SK-N-SH (cell line): ENCODE measurements around the gene EEF2K. TPM values are rescaled to one million over a fixed set of nuclear protein-coding genes. Genes with fewer than 3 reads are reported as not detected.

Experiments
- CTCF ChIA-PET: fragments of 300-600, 350-600 bp; formaldehyde crosslinking; extraction: SDS; loops from one replicate; lab custom pipeline; 2021; lab: Yijun Ruan, JAX
- POLR2A ChIA-PET: fragments of 350-600 bp; sonication (Branson Sonifier 250); formaldehyde crosslinking; extraction: SDS; loops from one replicate; lab custom pipeline; 2020; ENCODE audit warnings: antibody characterized with exemption, inconsistent platforms; lab: Yijun Ruan, JAX
- DNase-seq: peaks from one replicate; pipeline ENCODE4 v3.0.0; 2012
- H2AFZ ChIP-seq: fragments of 200-600 bp; sonication (generic); 2 replicates; pipeline ENCODE4 v1.8.1; 2016; ENCODE audit warnings: antibody characterized with exemption, mild to moderate bottlenecking, low read depth
- H3F3A ChIP-seq: fragments of 200-600 bp; sonication (generic); replicated peaks from 2 replicates; pipeline ENCODE3; 2016; ENCODE audit warnings: antibody characterized with exemption, mild to moderate bottlenecking; ENCODE audit not compliant: insufficient read depth
- H3K27ac ChIP-seq, 2 experiments: fragments of 200-500 bp in 1 of 2; fragments of 200-600 bp in 1 of 2; sonication (Bioruptor generic) in 1 of 2; sonication (generic), shearing (Covaris generic) in 1 of 2; 2 replicates each; pipeline versions ENCODE4 v1.5.1 to v1.6.1; 2014 to 2016; ENCODE audit warnings: low read depth in 2 of 2, inconsistent platforms in 1 of 2, low read length in 1 of 2, mild to moderate bottlenecking in 1 of 2, mixed read lengths in 1 of 2
- H3K27me3 ChIP-seq: fragments of 200-600 bp; sonication (generic), shearing (Covaris generic); 2 replicates; pipeline ENCODE4 v1.6.1; 2016; ENCODE audit warnings: mixed run types; ENCODE audit not compliant: insufficient read depth
- H3K36me3 ChIP-seq, 2 experiments: fragments of 200-500 bp in 1 of 2; fragments of 200-600 bp in 1 of 2; sonication (Bioruptor generic) in 1 of 2; sonication (generic) in 1 of 2; replicated peaks in 1 of 2; 2 replicates each; pipeline versions ENCODE3 to v1.5.1; 2014 to 2016; ENCODE audit warnings: low read length in 1 of 2, mild to moderate bottlenecking in 1 of 2; ENCODE audit not compliant: insufficient read depth in 2 of 2, control insufficient read depth in 1 of 2
- H3K4me1 ChIP-seq, 2 experiments: fragments of 200-500 bp in 1 of 2; fragments of 200-600 bp in 1 of 2; sonication (Bioruptor generic) in 1 of 2; sonication (generic), shearing (Covaris generic) in 1 of 2; 2 replicates each; pipeline versions ENCODE4 v1.5.1 to v1.6.1; 2014 to 2016; ENCODE audit warnings: low read depth in 1 of 2, low read length in 1 of 2, mixed run types in 1 of 2; ENCODE audit not compliant: insufficient read depth in 2 of 2, control insufficient read depth in 1 of 2
- H3K4me2 ChIP-seq: fragments of 200-600 bp; sonication (generic), shearing (Covaris generic); 2 replicates; pipeline ENCODE4 v1.6.1; 2017; ENCODE audit warnings: mixed run types
- H3K4me3 ChIP-seq, 2 experiments: fragments of 200-500 bp in 1 of 2; fragments of 200-600 bp in 1 of 2; sonication (Bioruptor generic) in 1 of 2; sonication (generic), shearing (Covaris generic) in 1 of 2; 2 replicates each; pipeline versions ENCODE4 v1.5.1 to v1.8.1; 2014 to 2016; ENCODE audit warnings: low read depth in 2 of 2, inconsistent platforms in 1 of 2, low read length in 1 of 2, mild to moderate bottlenecking in 1 of 2, mixed read lengths in 1 of 2, moderate library complexity in 1 of 2
- H3K79me2 ChIP-seq: fragments of 200-600 bp; sonication (generic); 2 replicates; pipeline ENCODE4 v1.8.1; 2017; ENCODE audit warnings: mild to moderate bottlenecking; ENCODE audit not compliant: insufficient read depth
- H3K9ac ChIP-seq: fragments of 200-600 bp; sonication (generic); 2 replicates; pipeline ENCODE4 v1.6.1; 2017; ENCODE audit warnings: mixed run types
- H3K9me2 ChIP-seq: fragments of 200-600 bp; sonication (generic); 2 replicates; pipeline ENCODE4 v1.6.1; 2017; ENCODE audit warnings: mixed run types
- H3K9me3 ChIP-seq: fragments of 200-600 bp; sonication (generic); 2 replicates; pipeline ENCODE4 v1.6.1; 2017; ENCODE audit warnings: mixed run types, mild to moderate bottlenecking, moderate library complexity
- H4K20me1 ChIP-seq: fragments of 200-600 bp; sonication (generic); 2 replicates; pipeline ENCODE4 v1.6.1; 2017; ENCODE audit warnings: mild to moderate bottlenecking, mixed run types; ENCODE audit not compliant: insufficient read depth
- CHD2 ChIP-seq: fragments of 150-350 bp; IDR thresholded peaks from 2 replicates; pipeline ENCODE4 v1.6.1; 2018; ENCODE audit warnings: low read length; ENCODE audit not compliant: partially characterized antibody
- ELF1 ChIP-seq: IDR thresholded peaks from 2 replicates; pipeline ENCODE4 v1.4.0; 2012
- EZH2phosphoT487 ChIP-seq: fragments of 200-600 bp; sonication (generic); IDR thresholded peaks from 2 replicates; pipeline ENCODE4 v1.6.1; 2017; ENCODE audit warnings: low read depth, mixed run types, mild to moderate bottlenecking, antibody characterized with exemption, moderate library complexity, borderline replicate concordance
- FOSL2 ChIP-seq: IDR thresholded peaks from 2 replicates; pipeline ENCODE4 v1.4.0; 2012; ENCODE audit warnings: low read depth, mild to moderate bottlenecking, moderate library complexity, borderline replicate concordance
- FOXJ3 ChIP-seq: sonication (generic); formaldehyde crosslinking; IDR thresholded peaks from 2 replicates; pipeline ENCODE4 v1.5.1; 2020; ENCODE audit warnings: mild to moderate bottlenecking, missing genetic modification reagents
- GABPA ChIP-seq: IDR thresholded peaks from 2 replicates; pipeline ENCODE4 v1.4.0; 2012; ENCODE audit warnings: low read depth, mild to moderate bottlenecking
- GATA2 ChIP-seq: sonication (generic); formaldehyde crosslinking; IDR thresholded peaks from 2 replicates; pipeline ENCODE4 v1.5.0; 2020; ENCODE audit warnings: mild to moderate bottlenecking, missing genetic modification reagents
- JUND ChIP-seq: IDR thresholded peaks from 2 replicates; pipeline ENCODE4 v1.4.0; 2012
- MEF2A ChIP-seq: IDR thresholded peaks from 2 replicates; pipeline ENCODE4 v1.4.0; 2012; ENCODE audit warnings: low read depth, borderline replicate concordance
- NFIC ChIP-seq: IDR thresholded peaks from 2 replicates; pipeline ENCODE4 v1.4.0; 2012; ENCODE audit warnings: borderline replicate concordance
- PBX3 ChIP-seq: IDR thresholded peaks from 2 replicates; pipeline ENCODE4; 2012
- POLR2AphosphoS5 ChIP-seq: IDR thresholded peaks from 2 replicates; pipeline ENCODE4 v1.6.1; 2012; ENCODE audit warnings: low read depth, low read length
- RCOR1 ChIP-seq: fragments of 150-350 bp; IDR thresholded peaks from 2 replicates; pipeline ENCODE4 v1.6.1; 2017; ENCODE audit warnings: antibody characterized with exemption, low read length
- RFX5 ChIP-seq: IDR thresholded peaks from 2 replicates; pipeline ENCODE4 v1.6.1; 2012; ENCODE audit warnings: mild to moderate bottlenecking, improper control_type of control experiment, low read length
- RXRA ChIP-seq: IDR thresholded peaks from 2 replicates; pipeline ENCODE4 v1.4.0; 2012; ENCODE audit warnings: low read depth, mild to moderate bottlenecking, borderline replicate concordance
- SIN3A ChIP-seq: IDR thresholded peaks from 2 replicates; pipeline ENCODE4 v1.6.1; 2012; ENCODE audit warnings: low read depth, mild to moderate bottlenecking, low read length, moderate library complexity, borderline replicate concordance
- SMC3 ChIP-seq: IDR thresholded peaks from 2 replicates; pipeline ENCODE4 v1.6.1; 2012; ENCODE audit warnings: low read depth, low read length, improper control_type of control experiment
- TCF12 ChIP-seq: IDR thresholded peaks from 2 replicates; pipeline ENCODE4 v1.4.0; 2012
- TEAD4 ChIP-seq: IDR thresholded peaks from 2 replicates; pipeline ENCODE4 v1.4.0; 2012; ENCODE audit warnings: mild to moderate bottlenecking, borderline replicate concordance; ENCODE audit not compliant: insufficient read depth
- USF2 ChIP-seq: fragments of 150-350 bp; IDR thresholded peaks from 2 replicates; pipeline ENCODE4 v1.6.1; 2017; ENCODE audit warnings: antibody characterized with exemption, low read length, low read depth, borderline replicate concordance
- WGBS: methylation state at CpG from one replicate; pipeline ENCODE4 v1.1.6; 2017; ENCODE audit warnings: low lambda C conversion rate; 5-methylcytosine and 5-hydroxymethylcytosine counted together
- polyA plus RNA-seq, 3 experiments: library from polyadenylated mRNA; depleted of rRNA; stranded (reverse); fragments of >200 nt; gene quantifications; 2 replicates each; pipeline ENCODE4 v1.2.3, GENCODE V29; 2012

The EEF2K gene
- polyA plus RNA-seq, 1 of the 3 experiments (the other 2 are of a cell fraction), result 8.0 TPM

DNA sequence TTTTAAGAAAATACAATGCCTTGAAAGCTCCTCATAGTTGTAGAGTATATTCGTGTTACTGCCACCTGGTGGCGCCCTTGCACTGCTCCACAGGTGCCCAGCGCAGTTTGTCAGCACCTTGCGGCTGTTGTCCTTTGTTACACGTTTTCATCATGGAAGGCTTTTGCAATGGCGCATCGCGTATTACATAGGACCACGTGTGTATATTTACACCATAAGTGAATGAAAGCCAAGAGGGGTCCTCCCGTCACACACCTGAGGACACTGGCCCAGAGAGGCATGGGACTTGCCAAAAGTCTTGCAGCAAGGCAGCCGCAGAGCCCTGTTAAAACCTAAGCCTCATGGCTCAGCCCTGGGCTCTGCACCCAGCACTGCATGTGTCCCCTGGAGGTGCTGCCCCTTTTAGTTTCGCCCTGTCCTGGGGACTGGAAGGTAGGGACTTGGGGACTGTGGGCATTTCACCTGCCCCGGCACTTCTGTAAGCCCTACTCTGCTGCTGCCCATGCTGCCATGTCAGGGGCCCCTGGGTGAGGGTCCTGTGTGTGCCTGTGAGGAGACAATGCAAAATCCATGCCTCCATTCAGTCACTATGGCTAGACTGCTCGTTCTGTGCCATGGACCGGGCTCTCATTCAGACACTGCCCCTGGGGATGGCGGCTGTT, 115.4 kb downstream of the EEF2K start (continued):
- peak; percentile 75 for TF ChIP-seq SMC3
- no peak for TF ChIP-seq RXRA
- no peak for TF ChIP-seq RCOR1
- no peak for TF ChIP-seq NFIC
- no peak for TF ChIP-seq GABPA

- H3K27me3 ChIP-seq, result no peaks in the 10 kb centered on the region
- H3K27ac ChIP-seq, result no peak overlapping the region; a peak in 1 of 4 replicates
- no peaks in the 10 kb centered on the region for H3K9me2 ChIP-seq
- no peak for TF ChIP-seq JUND
- TF ChIP-seq USF2, result no peak
- no peak for TF ChIP-seq ELF1
- TF ChIP-seq CHD2, result no peak
- TF ChIP-seq SIN3A, result no peak
- TF ChIP-seq FOSL2, result no peak
- no peak for TF ChIP-seq TCF12
- TF ChIP-seq GABPA, result no peak
- no peak for TF ChIP-seq RXRA
- no peak for TF ChIP-seq PBX3
- no peak for TF ChIP-seq GATA2 (CRISPR knock-in tag)
- TF ChIP-seq SMC3, result no peak
- TF ChIP-seq POLR2AphosphoS5, result no peak
- TF ChIP-seq RCOR1, result no peak
- no peak for TF ChIP-seq EZH2phosphoT487
- no peak for TF ChIP-seq FOXJ3 (CRISPR knock-in tag)
- no peak for TF ChIP-seq TEAD4
- TF ChIP-seq RFX5, result no peak
- TF ChIP-seq MEF2A, result no peak
- TF ChIP-seq, all 33 proteins: peak for 0
- no peak overlapping the region for H3K9ac ChIP-seq
- no peak for DNase-seq
- ChIA-PET CTCF (interaction anchor here (0.6 to 1.9 kb wide), 5 partner anchors 8 to 54 kb away, joined by 3 to 34 read pairs (median 8); partner anchors contain the start of gene POLR3E), POLR2A (no interaction called here)
- 0 out of 2 replicates have a peak, but pooled peaks cover 5% of the 10 kb centered on the region for H4K20me1 ChIP-seq
- peaks cover 0 to 3% of the 10 kb centered on the region in 2 experiments; a peak in 1 of 4 replicates for H3K4me1 ChIP-seq
- 92% methylated on average over 9 of the region's 11 CpGs for WGBS
- peaks cover 4 to 63% of the 10 kb centered on the region in 2 experiments for H3K36me3 ChIP-seq
- no peak overlapping the region for H3K4me2 ChIP-seq
- no peak overlapping the region for H3K4me3 ChIP-seq
- no peaks in the 10 kb centered on the region for H3K9me3 ChIP-seq
- no peak overlapping the region for H2AFZ ChIP-seq
- H3K79me2 ChIP-seq, result no peaks in the 10 kb centered on the region; the same call in 1 of the 2 replicates
- H3F3A ChIP-seq, result no peaks in the 10 kb centered on the region
These were observed 116.0 kb downstream of the EEF2K start for GRCh38 chr16:22322021-22322471.
